ENCODE results near the gene BLTP3A. TPM values are rescaled to one million over a fixed set of nuclear protein-coding genes. Genes with fewer than 3 reads are reported as not detected.
"Not testable (repeated sequence)": the region's sequence is repeated elsewhere in the genome, so short reads cannot be mapped to it uniquely, and the experiment has no call there.

BLTP3A gene
- total and polyA plus RNA-seq, 7 experiments from 2014 or later, result 0.72 to 12.9 (median 11.7) TPM

GRCh38 chr6:34810017-34810882 lies 18.4 kb downstream of the BLTP3A start:
- no peak for ATAC-seq
- Mint-ChIP-seq H3K27ac (no peak overlapping the region), H3K4me3 (no peak overlapping the region), H3K4me1 (peaks cover 0 to 15% (median 5%) of the 10 kb centered on the region in 7 donors), H3K36me3 (no peaks in the 10 kb centered on the region), H3K27me3 (no peaks in the 10 kb centered on the region), H3K9me3 (no peaks in the 10 kb centered on the region)
- H3K27me3 ChIP-seq (ENCODE audit: control insufficient read depth in 2 of 2, insufficient read depth in 2 of 2, low read length in 2 of 2), result no peaks in the 10 kb centered on the region
- DNase-seq, result no peak
- no peaks in the 10 kb centered on the region for H3K36me3 ChIP-seq (ENCODE audit: control insufficient read depth in 2 of 3, insufficient read depth in 3 of 3, low read length in 3 of 3)
- H3K27ac ChIP-seq (ENCODE audit: low read depth, low read length), result no peak overlapping the region
- ChIA-PET CTCF (no interaction called here), POLR2A (no interaction called here)
- H3K4me1 ChIP-seq (ENCODE audit: control insufficient read depth in 2 of 2, insufficient read depth in 2 of 2, low read length in 2 of 2), result no peaks in the 10 kb centered on the region
- no peaks in the 10 kb centered on the region for H3K9me3 ChIP-seq (ENCODE audit: control insufficient read depth in 2 of 3, low read length in 3 of 3)
- intact Hi-C loops (cut with micrococcal nuclease), result no loop called here
- H3K4me3 ChIP-seq (ENCODE audit: low read length), result no peak overlapping the region

GRCh38 chr6:34810936-34811632 lies 19.2 kb downstream of the BLTP3A start:
- CTCF ChIA-PET, result no interaction called here
- ATAC-seq, result no peak
- POLR2A ChIA-PET, result no interaction called here

GRCh38 chr6:34813028-34813713 lies 21.3 kb downstream of the BLTP3A start:
- no peaks in the 10 kb centered on the region for H3K27me3 Mint-ChIP-seq
- DNase-seq, result no peak
- no peak overlapping the region for H3K4me3 Mint-ChIP-seq
- Histone ChIP-seq H3K9me3 (ENCODE audit: control insufficient read depth in 2 of 3, low read length in 3 of 3) (no peaks in the 10 kb centered on the region), H3K27ac (ENCODE audit: low read depth, low read length) (no peak overlapping the region), H3K27me3 (ENCODE audit: control insufficient read depth in 2 of 2, insufficient read depth in 2 of 2, low read length in 2 of 2) (no peaks in the 10 kb centered on the region), H3K4me1 (ENCODE audit: control insufficient read depth in 2 of 2, insufficient read depth in 2 of 2, low read length in 2 of 2) (no peaks in the 10 kb centered on the region), H3K4me3 (ENCODE audit: low read length) (no peak overlapping the region), H3K36me3 (ENCODE audit: control insufficient read depth in 2 of 3, insufficient read depth in 3 of 3, low read length in 3 of 3) (no peaks in the 10 kb centered on the region)
- no peak for ATAC-seq
- H3K27ac Mint-ChIP-seq, result peak overlapping the region in 1 of 9 donors; percentile 32
- no peaks in the 10 kb centered on the region for H3K9me3 Mint-ChIP-seq
- no peaks in the 10 kb centered on the region for H3K36me3 Mint-ChIP-seq
- intact Hi-C loops (cut with micrococcal nuclease), result no loop called here
- POLR2A ChIA-PET, result interaction anchor here (1.3 kb wide), 1 partner anchor 22 kb away, joined by 3 read pairs; no protein-coding TSS in a partner anchor
- peaks cover 0 to 15% (median 6%) of the 10 kb centered on the region in 7 donors for H3K4me1 Mint-ChIP-seq
- CTCF ChIA-PET, result interaction anchor here (1.3 kb wide), 1 partner anchor 1045 kb away, joined by 4 read pairs; no protein-coding TSS in a partner anchor

More at GRCh38 chr6:34810936-34811632, 19.2 kb downstream of the BLTP3A start:
- H3K4me3 ChIP-seq (ENCODE audit: low read length), result no peak overlapping the region
- Mint-ChIP-seq H3K27me3 (no peaks in the 10 kb centered on the region), H3K27ac (no peak overlapping the region), H3K36me3 (no peaks in the 10 kb centered on the region), H3K9me3 (no peaks in the 10 kb centered on the region), H3K4me1 (peaks cover 0 to 15% (median 5%) of the 10 kb centered on the region in 7 donors), H3K4me3 (no peak overlapping the region)
- H3K27ac ChIP-seq (ENCODE audit: low read depth, low read length), result no peak overlapping the region
- H3K27me3 ChIP-seq (ENCODE audit: control insufficient read depth in 2 of 2, insufficient read depth in 2 of 2, low read length in 2 of 2), result no peaks in the 10 kb centered on the region
- H3K9me3 ChIP-seq (ENCODE audit: control insufficient read depth in 2 of 3, low read length in 3 of 3), result no peaks in the 10 kb centered on the region
- no peaks in the 10 kb centered on the region for H3K4me1 ChIP-seq (ENCODE audit: control insufficient read depth in 2 of 2, insufficient read depth in 2 of 2, low read length in 2 of 2)
- intact Hi-C loops (cut with micrococcal nuclease), result no loop called here
- no peaks in the 10 kb centered on the region for H3K36me3 ChIP-seq (ENCODE audit: control insufficient read depth in 2 of 3, insufficient read depth in 3 of 3, low read length in 3 of 3)
- DNase-seq, result no peak

GRCh38 chr6:34816635-34817301 lies 24.9 kb downstream of the BLTP3A start:
- POLR2A ChIA-PET, result no interaction called here

GRCh38 chr6:34817446-34817845 lies 25.6 kb downstream of the BLTP3A start:
- H3K9me3 Mint-ChIP-seq, result no peaks in the 10 kb centered on the region
- H3K27me3 Mint-ChIP-seq, result no peaks in the 10 kb centered on the region

More at GRCh38 chr6:34816635-34817301, 24.9 kb downstream of the BLTP3A start:
- Histone ChIP-seq H3K27ac (ENCODE audit: low read depth, low read length) (no peak overlapping the region), H3K27me3 (ENCODE audit: control insufficient read depth in 2 of 2, insufficient read depth in 2 of 2, low read length in 2 of 2) (no peaks in the 10 kb centered on the region), H3K9me3 (ENCODE audit: control insufficient read depth in 2 of 3, low read length in 3 of 3) (no peaks in the 10 kb centered on the region), H3K4me3 (ENCODE audit: low read length) (no peak overlapping the region), H3K36me3 (ENCODE audit: control insufficient read depth in 2 of 3, insufficient read depth in 3 of 3, low read length in 3 of 3) (peaks cover 0 to 7% (median 0%) of the 10 kb centered on the region in 3 experiments), H3K4me1 (ENCODE audit: control insufficient read depth in 2 of 2, insufficient read depth in 2 of 2, low read length in 2 of 2) (no peaks in the 10 kb centered on the region)
- DNase-seq (no peak), ATAC-seq (peak; percentile 27)
- Mint-ChIP-seq H3K9me3 (no peaks in the 10 kb centered on the region), H3K4me1 (peaks cover 6 to 24% (median 16%) of the 10 kb centered on the region in 7 donors), H3K27ac (peak overlapping the region in 1 of 9 donors; percentile 65), H3K36me3 (peaks cover 0 to 2% (median 0%) of the 10 kb centered on the region in 5 donors), H3K4me3 (no peak overlapping the region), H3K27me3 (no peaks in the 10 kb centered on the region)
- intact Hi-C loops (cut with micrococcal nuclease), result no loop called here
- CTCF ChIA-PET, result no interaction called here

GRCh38 chr6:34818872-34819570 lies 27.1 kb downstream of the BLTP3A start:
- H3K4me1 Mint-ChIP-seq, result peaks cover 6 to 20% (median 16%) of the 10 kb centered on the region in 7 donors
- H3K27me3 ChIP-seq (ENCODE audit: control insufficient read depth in 2 of 2, insufficient read depth in 2 of 2, low read length in 2 of 2); CTCF ChIA-PET: not testable (repeated sequence)

More at GRCh38 chr6:34817446-34817845, 25.6 kb downstream of the BLTP3A start:
- peaks cover 0 to 11% (median 0%) of the 10 kb centered on the region in 3 experiments for H3K36me3 ChIP-seq (ENCODE audit: control insufficient read depth in 2 of 3, insufficient read depth in 3 of 3, low read length in 3 of 3)
- H3K4me3 Mint-ChIP-seq, result no peak overlapping the region
- peaks cover 0 to 4% (median 0%) of the 10 kb centered on the region in 5 donors for H3K36me3 Mint-ChIP-seq
- no peaks in the 10 kb centered on the region for H3K4me1 ChIP-seq (ENCODE audit: control insufficient read depth in 2 of 2, insufficient read depth in 2 of 2, low read length in 2 of 2)
- H3K4me3 ChIP-seq (ENCODE audit: low read length), result no peak overlapping the region
- peaks cover 6 to 24% (median 16%) of the 10 kb centered on the region in 7 donors for H3K4me1 Mint-ChIP-seq
- ATAC-seq (no peak), DNase-seq (no peak)
- peak overlapping the region in 2 of 9 donors; percentile 48 to 65 for H3K27ac Mint-ChIP-seq
- H3K27me3 ChIP-seq (ENCODE audit: control insufficient read depth in 2 of 2, insufficient read depth in 2 of 2, low read length in 2 of 2), result no peaks in the 10 kb centered on the region
- ChIA-PET POLR2A (no interaction called here), CTCF (no interaction called here)
- intact Hi-C loops (cut with micrococcal nuclease), result no loop called here
- no peak overlapping the region for H3K27ac ChIP-seq (ENCODE audit: low read depth, low read length)
- no peaks in the 10 kb centered on the region for H3K9me3 ChIP-seq (ENCODE audit: control insufficient read depth in 2 of 3, low read length in 3 of 3)

More at GRCh38 chr6:34818872-34819570, 27.1 kb downstream of the BLTP3A start:
- H3K4me3 ChIP-seq (ENCODE audit: low read length); H3K9me3 Mint-ChIP-seq; POLR2A ChIA-PET; DNase-seq; H3K27ac ChIP-seq (ENCODE audit: low read depth, low read length); H3K4me3 Mint-ChIP-seq; H3K27me3 Mint-ChIP-seq; H3K9me3 ChIP-seq (ENCODE audit: control insufficient read depth in 2 of 3, low read length in 3 of 3); intact Hi-C loops (cut with micrococcal nuclease); H3K4me1 ChIP-seq (ENCODE audit: control insufficient read depth in 2 of 2, insufficient read depth in 2 of 2, low read length in 2 of 2): not testable (repeated sequence)
- peak; percentile 40 for ATAC-seq
- peaks cover 0 to 23% (median 0%) of the 10 kb centered on the region in 3 experiments for H3K36me3 ChIP-seq (ENCODE audit: control insufficient read depth in 2 of 3, insufficient read depth in 3 of 3, low read length in 3 of 3)
- H3K27ac Mint-ChIP-seq, result peak overlapping the region in 5 of 9 donors; percentile 9 to 37 (median 28)
- peaks cover 0 to 15% (median 5%) of the 10 kb centered on the region in 5 donors for H3K36me3 Mint-ChIP-seq

All from naive thymus-derived CD4-positive, alpha-beta T cell (primary cell).